ENCODE results near the gene SDK2. TPM values are rescaled to one million over a fixed set of nuclear protein-coding genes. Genes with fewer than 3 reads are reported as not detected.

SDK2 gene
- total RNA-seq, 4 donors from 2014 or later = 1.5 to 7.0 (median 3.7) TPM

DNA sequence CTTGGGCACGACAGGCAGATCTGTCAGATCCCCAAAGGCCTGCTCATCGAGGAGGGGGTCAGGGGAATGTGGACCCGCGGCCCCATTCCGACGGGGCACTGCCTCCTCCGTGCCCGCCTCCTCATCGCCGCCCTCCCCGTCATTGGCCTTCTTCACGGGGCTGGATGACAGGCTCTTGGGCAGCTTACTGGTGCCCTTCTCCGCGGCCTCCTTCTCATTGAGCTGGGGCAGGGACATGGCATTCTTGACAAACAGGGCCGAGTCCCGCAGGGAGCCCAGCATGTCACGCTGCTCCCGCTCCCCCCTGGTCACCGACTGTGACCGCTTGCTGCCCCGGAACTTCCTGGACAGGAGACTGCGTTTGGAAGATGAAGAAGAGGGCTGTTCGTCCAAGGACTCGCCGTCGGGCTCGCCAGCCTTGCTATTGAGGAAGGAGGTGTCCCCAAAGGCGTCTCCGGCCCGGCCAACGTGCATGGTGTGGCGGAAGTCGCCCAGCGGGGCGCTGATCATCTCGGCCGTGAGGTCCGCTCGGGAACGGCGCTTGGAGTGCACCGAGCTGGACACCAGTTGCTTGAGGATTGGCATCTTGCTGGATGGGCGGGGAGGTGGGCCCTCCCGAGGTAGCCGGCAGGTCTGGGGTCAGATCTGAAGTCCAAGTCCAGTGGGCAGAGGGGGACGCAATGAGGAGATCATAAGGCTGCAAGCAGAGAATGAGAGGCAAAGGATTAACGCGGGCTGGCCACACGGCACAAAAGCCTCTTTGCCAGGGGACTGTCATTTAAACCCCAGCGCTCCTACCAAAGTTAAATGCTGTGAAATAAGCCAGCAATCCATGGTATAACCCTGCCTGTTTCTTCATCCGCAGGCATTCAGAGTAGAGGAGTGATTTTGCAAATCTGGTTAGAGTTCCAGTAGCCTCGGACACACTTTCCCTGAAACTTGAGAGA is 358.1 kb downstream of the SDK2 start:
- intact Hi-C loops (cut with DNase I) = no loop called here
- H3K36me3 ChIP-seq = peaks cover 21 to 23% of the 10 kb centered on the region in 2 donors

DNA sequence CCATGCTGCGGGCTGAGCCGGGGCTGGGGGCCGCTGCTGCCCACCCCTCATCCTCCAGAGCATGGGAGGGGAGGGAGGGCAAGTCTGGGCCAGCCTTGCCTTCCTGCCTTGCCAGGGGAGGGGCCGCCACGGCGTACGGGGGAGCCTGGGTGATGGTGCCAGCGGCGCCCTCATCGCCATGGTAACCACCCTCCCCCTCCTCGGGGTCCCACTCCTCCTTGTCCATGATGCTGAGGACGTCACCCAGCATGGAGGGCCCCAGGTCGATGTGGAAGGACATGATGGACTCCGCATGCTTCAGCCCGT is 358.7 kb downstream of the SDK2 start:
- H3K4me1 ChIP-seq = peaks cover 26 to 66% of the 10 kb centered on the region in 2 donors
- no peak for DNase-seq

More for the DNA sequence above, 358.1 kb downstream of the SDK2 start:
- Histone ChIP-seq H3K9me3 (no peaks in the 10 kb centered on the region), H3K4me3 (replicated peaks in 1 of 3) (no peak overlapping the region), H3K27me3 (no peaks in the 10 kb centered on the region), H3K4me1 (peaks cover 33 to 72% of the 10 kb centered on the region in 2 donors), H3K27ac (peak overlapping the region in 1 of 3 donors; percentile 23)
- 88% methylated on average over 40 to 51 of the region's 52 CpGs for WGBS, 2 donors
- DNase-seq = no peak
- TF ChIP-seq, protein P1, sequence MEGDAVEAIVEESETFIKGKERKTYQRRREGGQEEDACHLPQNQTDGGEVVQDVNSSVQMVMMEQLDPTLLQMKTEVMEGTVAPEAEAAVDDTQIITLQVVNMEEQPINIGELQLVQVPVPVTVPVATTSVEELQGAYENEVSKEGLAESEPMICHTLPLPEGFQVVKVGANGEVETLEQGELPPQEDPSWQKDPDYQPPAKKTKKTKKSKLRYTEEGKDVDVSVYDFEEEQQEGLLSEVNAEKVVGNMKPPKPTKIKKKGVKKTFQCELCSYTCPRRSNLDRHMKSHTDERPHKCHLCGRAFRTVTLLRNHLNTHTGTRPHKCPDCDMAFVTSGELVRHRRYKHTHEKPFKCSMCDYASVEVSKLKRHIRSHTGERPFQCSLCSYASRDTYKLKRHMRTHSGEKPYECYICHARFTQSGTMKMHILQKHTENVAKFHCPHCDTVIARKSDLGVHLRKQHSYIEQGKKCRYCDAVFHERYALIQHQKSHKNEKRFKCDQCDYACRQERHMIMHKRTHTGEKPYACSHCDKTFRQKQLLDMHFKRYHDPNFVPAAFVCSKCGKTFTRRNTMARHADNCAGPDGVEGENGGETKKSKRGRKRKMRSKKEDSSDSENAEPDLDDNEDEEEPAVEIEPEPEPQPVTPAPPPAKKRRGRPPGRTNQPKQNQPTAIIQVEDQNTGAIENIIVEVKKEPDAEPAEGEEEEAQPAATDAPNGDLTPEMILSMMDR (IDR thresholded peaks at IDR 0.05) = no peak
- no peak for TF ChIP-seq POLR2A (IDR thresholded peaks at IDR 0.05)

DNA sequence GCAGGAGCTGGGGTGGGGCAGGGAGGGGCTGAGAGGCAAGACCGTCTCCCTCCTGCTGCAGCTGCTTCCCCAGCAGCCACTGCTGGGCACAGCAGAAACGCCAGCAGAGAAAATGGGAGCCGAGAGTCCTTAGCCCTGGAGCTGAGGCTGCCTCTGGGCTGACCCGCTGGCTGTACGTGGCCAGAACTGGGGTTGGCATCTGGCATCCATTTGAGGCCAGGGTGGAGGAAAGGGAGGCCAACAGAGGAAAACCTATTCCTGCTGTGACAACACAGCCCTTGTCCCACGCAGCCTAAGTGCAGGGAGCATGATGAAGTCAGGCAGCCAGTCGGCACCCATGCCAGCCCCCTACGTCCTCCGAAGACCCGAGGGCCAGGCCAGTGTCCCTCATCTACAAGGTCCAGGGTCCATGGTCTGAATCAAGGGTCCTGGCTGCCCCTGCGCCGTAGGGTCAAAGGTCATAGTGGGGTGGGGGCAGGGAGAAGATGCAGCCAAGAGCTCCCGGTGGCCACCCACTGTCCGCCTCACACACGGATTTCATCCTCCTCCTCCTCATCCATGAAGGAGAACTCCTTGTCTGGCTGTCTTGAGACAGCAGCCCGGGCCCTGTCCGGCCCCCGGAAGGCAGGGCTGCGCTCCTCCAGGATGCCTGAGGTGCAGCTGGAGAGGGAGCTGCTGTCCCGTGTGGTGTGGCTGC is 359.2 kb downstream of the SDK2 start:
- WGBS, 2 donors = 66 to 80% methylated on average over 10 to 16 of the region's 20 CpGs

More for the DNA sequence above, 358.7 kb downstream of the SDK2 start:
- intact Hi-C loops (cut with DNase I) = no loop called here
- Histone ChIP-seq H3K27ac (peak overlapping the region in 1 of 3 donors; percentile 23), H3K36me3 (peaks cover 21 to 23% of the 10 kb centered on the region in 2 donors), H3K9me3 (no peaks in the 10 kb centered on the region), H3K27me3 (no peaks in the 10 kb centered on the region), H3K4me3 (replicated peaks in 1 of 3) (no peak overlapping the region)
- no peak for TF ChIP-seq POLR2A (IDR thresholded peaks at IDR 0.05)
- TF ChIP-seq, protein P1 (IDR thresholded peaks at IDR 0.05) = no peak
- WGBS, 2 donors = 82 to 95% methylated on average over 8 to 12 of the region's 15 CpGs

More for the DNA sequence above, 359.2 kb downstream of the SDK2 start:
- Histone ChIP-seq H3K9me3 (no peaks in the 10 kb centered on the region), H3K27me3 (no peaks in the 10 kb centered on the region), H3K4me1 (peaks cover 21 to 61% of the 10 kb centered on the region in 2 donors), H3K36me3 (peaks cover 21 to 23% of the 10 kb centered on the region in 2 donors), H3K4me3 (replicated peaks in 1 of 3) (no peak overlapping the region), H3K27ac (peak overlapping the region in 1 of 3 donors; percentile 12)
- DNase-seq = no peak
- TF ChIP-seq, protein P1 (IDR thresholded peaks at IDR 0.05) = no peak
- no peak for TF ChIP-seq POLR2A (IDR thresholded peaks at IDR 0.05)
- intact Hi-C loops (cut with DNase I) = no loop called here

Measured in thyroid gland (tissue), 4 donors.